Colonic mucosa (tissue), 4 donors: ENCODE measurements around the gene TTLL11. TPM values are rescaled to one million over a fixed set of nuclear protein-coding genes. Genes with fewer than 3 reads are reported as not detected.

Source experiments
- DNase-seq: peaks from one replicate; pipeline ENCODE4 v3.0.0-alpha.2; 2020
- H3K27ac ChIP-seq: fragments of 200-600 bp; one replicate; pipeline ENCODE4 v1.8.0; 2021
- H3K27me3 ChIP-seq: fragments of 200-600 bp; one replicate; pipeline ENCODE4 v1.8.0; 2021
- H3K36me3 ChIP-seq: fragments of 200-600 bp; one replicate; pipeline ENCODE4 v1.8.0; 2021
- H3K4me1 ChIP-seq: fragments of 200-600 bp; one replicate; pipeline ENCODE4 v1.8.0; 2021; ENCODE audit warnings: mild to moderate bottlenecking
- H3K4me3 ChIP-seq: fragments of 200-600 bp; one replicate; pipeline ENCODE4 v1.8.0; 2021
- H3K9ac ChIP-seq, 2 donors: one replicate each; pipeline ENCODE4 v1.7.0; 2013; ENCODE audit warnings: control low read depth in 2 of 2, low read depth in 2 of 2, low read length in 2 of 2
- H3K9me3 ChIP-seq: fragments of 200-600 bp; one replicate; pipeline ENCODE4 v1.8.0; 2021
- CTCF ChIP-seq: fragments of 200-600 bp; IDR thresholded peaks from one replicate; pipeline ENCODE4 v1.8.0; 2022; ENCODE audit warnings: antibody characterized with exemption, mild to moderate bottlenecking
- intact Hi-C: fragments of 100-400 bp; cut with DNase I; formaldehyde crosslinking; loops from one replicate; pipeline ENCODE4 v1.14.1; 2022
- total RNA-seq, 2 donors: library from RNA; stranded (reverse); fragmentation: NEBNext Ultra II Directional in 1 of 2; extraction: Animal tissue kit (Norgen Biotek cat#: 25700) in 1 of 2; gene quantifications; one replicate each; pipeline ENCODE4 v1.2.1, GENCODE V29; 2021
- donor health status: healthy.
- donor health status: DM: no; HTN: no; CAD: no.
- donor health status: DM: no; HTN: no; CAD: no.

TTLL11 gene
- total RNA-seq, 2 donors from 2014 or later: 5.1 to 5.5 TPM

GRCh38 chr9:121790841-121791240 lies 302.3 kb downstream of the TTLL11 start:
- Histone ChIP-seq H3K9me3 (no peaks in the 10 kb centered on the region), H3K36me3 (no peaks in the 10 kb centered on the region), H3K9ac (no peak overlapping the region), H3K27me3 (no peaks in the 10 kb centered on the region), H3K4me1 (no peaks in the 10 kb centered on the region), H3K27ac (no peak overlapping the region), H3K4me3 (no peak overlapping the region)
- DNase-seq: no peak
- TF ChIP-seq CTCF: no peak
- intact Hi-C loops: no loop called here

- no peak overlapping the region for H3K4me3 ChIP-seq
- intact Hi-C loops: no loop called here
- H3K27ac ChIP-seq: no peak overlapping the region
- TF ChIP-seq CTCF: no peak
- no peaks in the 10 kb centered on the region for H3K4me1 ChIP-seq
- no peaks in the 10 kb centered on the region for H3K9me3 ChIP-seq
- no peaks in the 10 kb centered on the region for H3K27me3 ChIP-seq
- no peaks in the 10 kb centered on the region for H3K36me3 ChIP-seq
- no peak for DNase-seq
- H3K9ac ChIP-seq: no peak overlapping the region
These were observed 304.3 kb downstream of the TTLL11 start for GRCh38 chr9:121788686-121789366.

GRCh38 chr9:121786998-121787422 lies 306.1 kb downstream of the TTLL11 start:
- H3K27me3 ChIP-seq: no peaks in the 10 kb centered on the region

GRCh38 chr9:121786543-121786948 lies 306.6 kb downstream of the TTLL11 start:
- H3K4me1 ChIP-seq: no peaks in the 10 kb centered on the region
- H3K27ac ChIP-seq: no peak overlapping the region
- DNase-seq: no peak

More at GRCh38 chr9:121786998-121787422, 306.1 kb downstream of the TTLL11 start:
- intact Hi-C loops: no loop called here
- DNase-seq: no peak
- no peak overlapping the region for H3K9ac ChIP-seq
- TF ChIP-seq CTCF: no peak
- H3K4me3 ChIP-seq: no peak overlapping the region
- no peaks in the 10 kb centered on the region for H3K9me3 ChIP-seq
- no peaks in the 10 kb centered on the region for H3K4me1 ChIP-seq
- H3K36me3 ChIP-seq: peaks cover 14% of the 10 kb centered on the region
- no peak overlapping the region for H3K27ac ChIP-seq

More at GRCh38 chr9:121786543-121786948, 306.6 kb downstream of the TTLL11 start:
- no peak overlapping the region for H3K4me3 ChIP-seq
- H3K9ac ChIP-seq: no peak overlapping the region
- intact Hi-C loops: no loop called here
- H3K9me3 ChIP-seq: no peaks in the 10 kb centered on the region
- no peaks in the 10 kb centered on the region for H3K27me3 ChIP-seq
- H3K36me3 ChIP-seq: peaks cover 15% of the 10 kb centered on the region
- no peak for TF ChIP-seq CTCF
